Measurements from ENCODE around the gene CCDC86.
"Not testable (repeated sequence)": the region's sequence is repeated elsewhere in the genome, so short reads cannot be mapped to it uniquely, and the experiment has no call there.

The CCDC86 gene, protein sequence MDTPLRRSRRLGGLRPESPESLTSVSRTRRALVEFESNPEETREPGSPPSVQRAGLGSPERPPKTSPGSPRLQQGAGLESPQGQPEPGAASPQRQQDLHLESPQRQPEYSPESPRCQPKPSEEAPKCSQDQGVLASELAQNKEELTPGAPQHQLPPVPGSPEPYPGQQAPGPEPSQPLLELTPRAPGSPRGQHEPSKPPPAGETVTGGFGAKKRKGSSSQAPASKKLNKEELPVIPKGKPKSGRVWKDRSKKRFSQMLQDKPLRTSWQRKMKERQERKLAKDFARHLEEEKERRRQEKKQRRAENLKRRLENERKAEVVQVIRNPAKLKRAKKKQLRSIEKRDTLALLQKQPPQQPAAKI

DNA sequence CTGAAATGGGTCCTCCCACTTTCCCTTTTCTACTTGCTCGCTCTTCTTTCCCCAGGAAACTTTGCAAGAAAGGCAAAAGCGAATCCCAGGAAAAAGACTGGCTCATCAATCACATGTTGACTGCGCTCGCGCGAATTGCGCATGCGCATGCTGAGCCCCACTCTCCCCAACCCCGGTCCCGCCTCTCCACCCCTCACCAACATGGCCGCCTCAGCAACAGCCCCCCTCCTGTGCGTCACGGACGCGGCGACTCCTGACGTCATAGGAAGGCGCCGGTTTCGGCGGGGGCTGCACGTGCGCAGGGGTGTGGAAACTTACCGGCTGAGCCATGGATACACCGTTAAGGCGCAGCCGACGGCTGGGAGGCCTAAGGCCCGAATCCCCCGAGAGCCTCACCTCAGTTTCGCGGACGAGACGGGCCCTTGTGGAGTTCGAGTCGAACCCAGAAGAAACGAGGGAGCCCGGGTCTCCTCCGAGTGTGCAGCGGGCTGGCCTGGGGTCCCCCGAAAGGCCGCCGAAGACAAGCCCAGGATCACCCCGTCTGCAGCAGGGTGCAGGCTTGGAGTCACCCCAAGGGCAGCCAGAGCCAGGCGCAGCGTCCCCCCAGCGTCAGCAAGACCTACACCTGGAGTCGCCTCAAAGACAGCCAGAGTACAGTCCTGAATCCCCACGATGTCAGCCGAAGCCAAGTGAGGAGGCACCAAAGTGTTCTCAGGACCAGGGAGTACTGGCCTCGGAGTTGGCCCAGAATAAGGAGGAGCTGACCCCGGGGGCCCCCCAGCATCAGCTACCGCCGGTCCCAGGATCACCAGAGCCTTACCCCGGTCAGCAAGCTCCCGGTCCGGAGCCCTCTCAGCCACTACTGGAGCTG lies at the start of gene CCDC86:
CCDC86 (plus strand) TSS at position 317 of the 871 bp plus-strand sequence; CDS start at position 329, 12 bp downstream.
- DNase-seq = no peak

DNA sequence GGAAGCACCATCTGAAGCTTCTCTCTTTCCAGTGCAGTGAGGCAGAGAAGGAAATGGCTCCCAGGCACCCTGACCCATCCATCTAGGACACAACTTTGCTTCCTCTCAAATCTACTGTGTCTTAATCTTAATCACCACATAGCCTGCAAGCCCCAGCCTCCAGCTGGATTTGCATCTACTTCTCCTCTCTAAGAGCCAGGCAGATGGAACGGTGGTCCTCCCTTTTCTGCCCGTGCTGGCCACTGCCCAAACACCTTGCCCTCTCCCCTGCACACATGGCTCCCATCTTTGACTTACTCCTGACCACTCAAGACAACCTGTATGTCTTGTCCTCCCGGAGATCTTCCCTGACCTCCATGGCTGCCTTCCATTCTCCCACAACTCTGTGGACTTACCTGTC lies 49.4 kb upstream of the CCDC86 start:
- DNase-seq = no peak

DNA sequence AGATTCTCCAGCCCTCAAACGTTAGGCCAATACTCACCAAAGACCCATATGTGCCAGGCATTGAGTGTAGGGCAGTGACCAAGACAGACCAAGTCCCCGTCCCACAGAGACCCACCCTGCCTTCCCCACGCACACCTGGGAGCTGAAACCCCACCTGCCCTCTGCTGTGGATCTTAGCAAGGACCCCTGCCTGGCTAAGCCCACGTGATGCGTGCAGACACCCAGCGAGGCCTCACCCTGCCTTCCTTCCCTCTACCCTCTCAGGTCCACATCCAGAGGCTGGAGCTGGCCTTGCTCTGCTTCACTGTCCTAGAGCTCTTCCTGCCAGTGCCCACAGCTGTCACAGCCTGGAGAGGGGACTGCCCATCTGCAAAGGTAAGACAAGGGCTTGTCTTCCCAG lies 46.6 kb upstream of the CCDC86 start:
- no peak for DNase-seq

DNA sequence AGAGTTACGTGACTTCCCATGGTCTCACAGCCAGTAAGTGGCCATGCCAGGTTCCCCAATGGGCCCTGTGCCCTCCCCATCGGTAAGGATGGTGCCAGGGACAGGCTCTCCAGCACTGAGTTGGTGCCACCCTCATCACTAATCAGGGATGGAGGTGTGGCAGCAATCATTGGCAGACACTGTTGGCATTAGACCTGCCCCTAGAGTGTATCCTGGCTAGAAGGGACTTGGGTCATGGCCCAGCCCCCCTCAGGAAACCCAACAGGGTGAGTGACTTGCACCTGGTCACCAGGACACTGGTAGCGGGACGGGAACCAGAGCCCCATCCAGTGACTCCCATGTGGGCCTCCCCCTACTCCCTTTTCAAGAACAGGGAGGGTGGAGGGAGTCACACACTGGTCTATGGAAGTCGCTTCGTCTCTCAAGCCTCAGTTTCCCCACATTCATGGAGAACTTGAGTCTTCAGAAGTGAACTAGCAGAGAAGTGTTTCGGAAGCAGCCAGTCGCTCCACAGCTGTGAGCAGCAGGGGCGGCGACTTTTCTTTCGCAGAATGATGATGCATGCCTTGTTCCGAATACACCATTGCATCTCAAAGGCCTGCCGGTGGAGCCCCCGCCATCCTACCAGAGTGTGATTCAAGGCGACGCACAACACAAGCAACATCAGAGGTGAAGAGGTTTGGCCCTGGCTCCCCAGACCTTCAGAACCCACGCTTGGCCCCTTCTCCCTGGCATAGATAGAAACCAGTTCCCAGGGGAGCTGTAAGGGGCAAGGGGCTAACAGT lies 43.9 kb upstream of the CCDC86 start:
- no peak for DNase-seq

DNA sequence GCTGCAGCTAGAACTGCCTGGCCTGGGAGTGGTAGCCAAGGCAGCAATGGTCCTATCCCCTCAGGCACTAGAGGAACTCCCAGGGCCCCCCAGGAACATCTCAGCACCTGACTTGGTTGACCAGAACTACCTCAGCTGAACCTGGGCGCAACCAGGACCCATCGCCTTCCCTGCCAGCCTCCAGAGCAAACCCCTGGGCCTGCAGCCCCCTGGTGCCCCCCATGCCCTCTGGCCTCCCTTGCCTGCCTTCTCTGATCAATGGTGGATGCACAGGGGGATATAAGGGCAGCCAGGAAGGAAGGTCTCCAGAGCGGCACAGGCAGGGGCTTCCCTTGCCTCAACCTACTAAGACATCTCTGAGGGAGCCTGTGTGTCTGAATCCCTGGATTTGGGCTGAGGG lies 43.3 kb upstream of the CCDC86 start:
- DNase-seq = no peak

DNA sequence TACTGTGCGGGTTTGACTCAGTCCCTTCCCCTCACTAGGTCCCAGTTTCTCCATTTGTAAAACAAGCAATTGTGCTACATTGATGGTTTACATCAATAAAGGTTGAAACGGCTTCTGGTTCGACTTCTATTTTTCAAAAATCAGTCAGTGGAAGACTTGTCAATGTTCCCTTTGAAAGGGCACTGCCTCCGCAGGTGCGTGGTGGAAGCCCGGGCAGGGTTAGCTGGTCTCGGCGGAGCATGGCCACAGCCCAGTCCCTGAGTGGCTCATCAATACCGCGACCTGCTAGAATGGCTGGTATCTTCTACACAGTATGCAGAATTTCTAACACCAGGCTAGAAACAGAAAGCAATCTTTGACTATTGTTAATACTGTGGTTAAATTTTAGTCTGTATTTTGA lies 40.7 kb upstream of the CCDC86 start:
- DNase-seq = no peak

DNA sequence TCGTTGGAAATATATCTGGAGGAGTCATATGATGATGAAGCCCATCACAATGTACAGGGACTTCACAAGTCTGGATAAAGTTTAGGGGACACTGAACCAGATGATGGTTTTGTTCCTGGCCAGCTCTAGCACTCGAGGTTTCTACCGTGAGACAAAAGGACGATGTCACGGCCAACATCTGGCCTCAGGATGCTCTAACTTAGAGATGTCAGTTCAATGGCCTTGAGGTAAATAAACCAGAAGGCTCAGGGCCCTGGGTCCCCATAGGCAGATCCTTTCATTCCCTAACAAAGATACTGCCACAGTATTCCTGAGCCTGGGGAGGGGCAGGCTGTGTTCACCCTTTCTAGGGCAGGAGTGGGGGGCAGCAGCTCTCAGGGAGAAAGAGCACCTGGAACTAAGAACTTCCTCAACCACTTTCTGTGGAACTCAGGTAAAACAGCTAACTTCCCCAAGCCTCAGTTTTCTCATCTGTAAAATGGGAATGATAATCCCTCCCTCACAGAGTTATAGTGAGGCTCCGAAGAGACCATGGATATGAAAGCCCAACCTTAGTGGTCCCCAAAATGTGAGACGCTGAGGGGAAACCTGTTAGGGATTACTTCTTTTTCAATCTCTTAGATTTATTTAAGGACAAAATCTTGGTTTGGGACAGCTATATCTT lies 38.5 kb upstream of the CCDC86 start:
- DNase-seq = no peak

DNA sequence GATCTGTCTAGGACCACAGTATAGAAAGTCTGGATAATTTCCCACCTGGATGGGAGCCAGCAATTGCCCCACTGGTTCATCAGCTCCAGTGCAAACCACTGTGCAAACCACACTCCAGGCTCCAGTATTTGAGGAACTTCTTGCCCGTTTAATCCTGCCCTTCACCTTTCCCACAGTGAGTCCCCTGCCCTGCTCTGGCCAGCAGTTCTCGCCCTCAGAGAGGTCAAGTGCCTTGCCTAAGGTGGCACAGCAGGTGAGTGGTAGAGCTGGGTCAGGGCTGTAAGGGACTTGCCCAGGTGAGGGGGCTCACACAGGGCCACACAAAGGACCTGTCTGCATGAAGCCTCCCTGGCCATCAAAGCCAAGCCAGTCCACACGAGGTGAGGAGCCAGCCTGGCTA lies 32.7 kb upstream of the CCDC86 start:
- no peak for DNase-seq

DNA sequence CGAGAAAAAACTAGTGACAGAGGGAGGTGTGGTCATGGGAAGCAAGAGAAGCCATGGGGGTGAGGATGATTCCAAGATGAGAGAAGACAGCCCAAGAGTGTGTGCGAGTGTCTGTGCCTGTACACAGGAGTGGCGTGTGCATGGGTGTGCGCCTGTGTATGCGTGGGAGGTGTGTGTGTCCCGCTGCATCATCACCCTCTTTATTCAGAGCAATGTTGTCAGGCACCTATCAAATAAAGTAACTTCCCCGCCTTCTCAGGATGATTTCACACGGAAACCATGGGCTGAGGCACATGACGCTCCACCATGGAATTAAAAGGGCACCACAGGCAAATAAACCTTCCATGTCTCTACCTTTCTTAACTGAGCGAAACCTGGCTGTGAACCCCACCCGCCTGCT lies 32.2 kb upstream of the CCDC86 start:
- DNase-seq = no peak

DNA sequence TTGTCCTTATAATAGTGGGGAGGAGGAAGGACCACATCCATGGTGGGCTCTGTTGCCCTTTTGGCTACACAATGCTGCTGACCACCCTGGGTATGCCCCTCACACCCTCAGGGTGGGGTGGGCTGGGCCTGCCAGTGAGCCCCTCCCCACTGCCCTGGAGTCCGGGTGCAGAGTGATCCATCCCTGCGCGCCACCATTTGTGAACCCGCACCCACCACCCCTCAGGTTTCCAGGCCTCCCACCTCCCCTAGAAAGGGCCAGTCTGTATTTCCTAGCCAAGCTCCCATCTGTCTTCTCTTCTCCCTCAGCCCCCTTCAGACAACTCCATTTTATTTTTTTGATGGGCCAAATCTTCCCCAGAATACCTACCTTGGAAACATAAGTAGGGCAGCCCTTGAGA lies 31.8 kb upstream of the CCDC86 start:
- DNase-seq = no peak

DNA sequence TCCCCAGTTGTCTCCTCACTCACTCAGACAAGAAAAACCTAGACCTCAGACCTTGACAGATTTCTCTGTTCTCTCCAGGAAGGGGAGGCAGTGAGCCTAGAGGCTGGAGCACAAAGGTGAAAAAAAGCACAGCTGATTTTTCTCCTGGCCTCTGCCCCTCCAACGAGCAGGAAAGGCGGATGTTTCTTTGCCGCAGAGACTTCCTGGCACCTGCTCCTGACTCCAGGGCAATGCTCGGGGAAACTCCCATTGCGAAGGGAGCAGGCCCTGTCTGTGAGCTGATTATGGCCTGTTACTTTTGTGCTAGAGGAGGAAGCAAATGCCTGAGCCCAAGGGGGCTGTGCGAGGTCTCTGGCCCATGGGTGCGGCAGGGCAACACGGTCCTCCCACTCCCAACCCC lies 31.3 kb upstream of the CCDC86 start:
- DNase-seq = no peak

DNA sequence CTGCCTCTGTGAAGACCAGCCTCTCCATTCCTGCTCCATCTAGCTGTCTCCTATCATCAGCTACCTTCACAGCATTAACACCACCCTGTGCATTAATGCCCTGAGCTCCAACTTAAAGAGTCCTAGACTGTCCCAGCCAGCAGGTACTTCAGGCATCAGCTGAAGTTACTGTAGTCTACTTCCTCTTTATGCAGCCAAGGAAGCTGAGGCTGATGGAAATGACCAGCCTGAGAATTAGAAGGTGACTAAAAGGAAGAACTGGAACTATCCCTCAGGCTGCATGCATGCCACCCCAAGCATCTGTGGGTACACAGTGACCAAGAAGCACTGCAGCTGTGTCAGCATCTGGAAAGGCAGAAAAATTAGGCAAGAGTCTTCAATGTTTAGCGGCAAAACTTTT lies 28.6 kb upstream of the CCDC86 start:
- no peak for DNase-seq

DNA sequence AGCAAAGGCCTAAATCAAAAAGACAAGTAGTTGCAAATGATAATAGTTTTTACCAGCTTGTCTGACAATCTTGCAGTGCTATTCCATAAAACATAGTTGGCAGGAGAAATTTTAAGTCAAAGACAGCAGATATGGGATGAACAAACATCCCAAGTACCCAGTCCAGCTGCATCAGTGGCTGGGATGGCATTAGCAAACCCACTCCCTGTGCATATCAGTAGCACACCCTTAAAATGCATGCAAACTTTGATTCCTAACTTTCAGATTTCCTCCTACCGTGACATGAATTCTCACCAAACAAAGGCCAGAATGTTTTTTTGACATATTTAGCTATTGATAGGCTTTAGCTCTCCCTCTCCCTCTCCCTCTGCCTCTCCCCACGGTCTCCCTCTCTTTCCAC lies 27.8 kb upstream of the CCDC86 start:
- no peak for DNase-seq

DNA sequence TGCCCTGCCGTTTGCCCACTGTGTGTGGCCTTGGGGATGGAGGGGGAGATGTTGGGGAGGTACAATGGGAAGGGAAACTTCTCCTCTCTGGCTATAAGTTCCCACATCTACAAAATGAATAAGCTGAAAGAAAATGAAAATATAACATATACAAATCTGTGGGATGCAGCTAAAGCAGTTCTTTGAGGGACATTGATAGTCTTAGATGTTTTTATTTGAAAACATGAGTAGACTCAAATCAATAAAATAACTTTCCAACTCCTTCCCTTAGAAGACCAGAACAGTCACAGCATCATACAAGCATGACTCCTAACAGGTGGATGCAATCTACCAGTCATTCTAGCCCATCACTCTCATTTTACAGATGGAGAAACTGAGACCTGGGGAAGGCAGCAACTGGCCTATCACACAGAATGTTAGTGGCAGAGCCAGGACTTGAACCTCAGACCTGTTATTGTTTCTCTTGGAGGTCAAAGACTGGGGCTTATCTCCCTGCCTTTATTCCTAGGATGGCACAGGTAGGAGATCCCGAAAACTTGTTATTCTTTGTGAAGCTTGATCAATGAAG lies 25.2 kb upstream of the CCDC86 start:
- no peak for DNase-seq

DNA sequence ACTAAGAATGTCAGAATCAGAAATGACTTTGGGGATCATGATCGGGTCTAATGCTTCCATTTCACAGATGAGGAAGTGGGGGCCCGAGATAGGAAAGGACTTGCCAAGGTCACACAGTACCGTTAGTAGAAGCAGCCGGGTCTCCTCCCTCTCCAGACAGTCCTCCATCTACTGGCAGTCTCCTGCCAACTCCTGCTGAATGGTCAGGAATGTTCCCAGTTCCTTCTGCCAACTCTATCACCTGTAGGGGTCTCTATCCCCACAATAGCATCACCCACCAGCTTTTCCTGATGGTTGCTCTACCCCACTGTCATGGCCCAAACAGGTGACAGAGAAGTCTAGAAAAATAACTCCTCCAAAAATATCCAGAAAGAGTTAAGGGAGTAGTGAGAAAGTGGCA lies 23.9 kb upstream of the CCDC86 start:
- DNase-seq = no peak

DNA sequence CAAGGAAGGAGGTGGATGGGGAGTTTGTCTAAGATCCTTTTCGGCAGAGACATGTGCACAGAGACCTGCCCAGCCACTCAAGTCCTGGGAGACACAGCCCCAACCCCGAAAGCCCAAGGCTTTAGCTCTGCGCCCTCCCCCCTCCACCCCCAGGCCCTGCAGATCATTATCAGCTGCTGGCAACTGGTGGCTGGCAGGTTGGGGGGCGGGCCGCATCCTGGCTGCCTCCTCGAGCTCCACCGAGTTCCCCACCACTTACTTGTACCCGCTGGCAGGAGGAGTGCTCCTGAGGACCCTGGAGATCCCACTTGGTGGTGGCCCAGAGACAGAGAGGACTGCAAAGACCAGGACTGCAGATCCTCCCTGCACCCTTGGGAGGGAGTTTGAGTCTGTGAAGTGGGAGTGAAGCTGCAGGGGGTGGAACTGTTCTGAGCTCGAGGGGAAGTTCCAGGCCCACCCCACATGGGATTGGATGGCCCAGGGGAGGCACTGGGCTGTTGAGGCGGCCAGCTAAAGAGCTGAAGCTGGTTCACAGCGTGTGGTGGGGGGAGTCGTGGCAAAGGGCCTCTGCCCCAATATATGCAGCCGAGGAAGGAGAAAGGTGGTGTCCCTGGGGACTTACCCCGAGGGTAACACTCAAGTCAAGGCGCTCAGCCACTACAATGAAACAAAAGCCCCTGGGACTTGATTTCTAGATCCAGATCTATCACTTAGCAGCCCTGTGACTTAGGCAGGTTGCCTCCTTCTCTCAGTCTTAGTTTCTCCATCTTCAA lies 19.9 kb upstream of the CCDC86 start:
- no peak for DNase-seq

DNA sequence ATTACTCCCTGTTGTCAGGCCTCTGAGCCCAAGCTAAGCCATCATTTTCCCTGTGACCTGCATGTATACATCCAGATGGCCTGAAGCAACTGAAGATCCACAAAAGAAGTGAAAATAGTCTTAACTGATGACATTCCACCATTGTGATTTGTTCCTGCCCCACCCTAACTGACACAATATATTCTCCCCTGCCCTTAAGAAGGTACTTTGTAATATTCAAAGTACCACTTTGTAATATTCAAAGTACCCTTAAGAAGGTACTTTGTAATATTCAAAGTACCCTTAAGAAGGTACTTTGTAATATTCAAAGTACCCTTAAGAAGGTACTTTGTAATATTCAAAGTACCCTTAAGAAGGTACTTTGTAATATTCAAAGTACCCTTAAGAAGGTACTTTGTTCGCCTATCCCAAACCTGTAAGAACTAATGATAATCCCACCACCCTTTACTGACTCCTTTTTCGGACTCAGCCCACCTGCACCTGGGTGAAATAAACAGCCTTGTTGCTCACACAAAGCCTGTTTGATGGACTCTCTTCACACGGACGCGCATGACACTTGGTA lies 18.1 kb upstream of the CCDC86 start:
- DNase-seq = not testable (repeated sequence)

DNA sequence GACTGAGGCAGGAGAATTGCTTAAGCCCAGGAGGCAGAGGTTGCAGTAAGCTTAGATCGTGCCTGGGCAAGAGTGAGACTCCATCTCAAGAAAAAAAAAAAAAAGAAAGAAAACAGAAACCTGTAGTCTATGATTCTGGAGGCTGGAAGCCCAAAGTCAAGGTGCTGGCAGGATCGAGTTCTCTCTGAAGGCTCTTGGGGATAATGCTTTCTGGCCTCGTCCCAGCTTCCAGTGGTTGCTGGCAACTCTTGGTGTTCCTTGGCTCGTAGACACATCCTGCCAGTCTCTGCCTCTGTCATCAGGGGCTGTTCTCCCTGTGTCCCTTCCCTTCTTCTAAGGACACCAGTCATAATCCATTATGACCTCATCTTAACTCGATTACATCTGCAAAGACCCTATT lies 16.8 kb upstream of the CCDC86 start:
- no peak for DNase-seq

DNA sequence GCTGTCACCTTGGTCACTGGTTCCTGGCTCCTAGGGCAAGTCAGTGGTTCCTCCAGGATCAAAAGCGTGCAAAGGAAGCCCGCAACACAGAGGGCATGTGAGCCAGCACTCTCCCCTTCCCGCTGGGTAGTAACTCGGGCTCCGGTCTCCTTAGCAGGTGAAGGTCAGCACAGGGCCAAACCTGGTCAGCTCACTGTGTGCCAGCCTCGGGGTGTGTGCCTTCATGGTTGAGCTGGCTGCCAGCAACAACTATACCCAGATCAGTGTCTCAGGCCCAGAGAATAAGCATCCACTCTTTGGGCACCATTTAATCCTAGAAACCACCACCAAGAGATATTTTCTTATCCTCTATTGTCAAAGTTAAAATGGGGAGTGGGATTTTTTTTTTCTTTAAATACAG lies 16.1 kb upstream of the CCDC86 start:
- DNase-seq = no peak

DNA sequence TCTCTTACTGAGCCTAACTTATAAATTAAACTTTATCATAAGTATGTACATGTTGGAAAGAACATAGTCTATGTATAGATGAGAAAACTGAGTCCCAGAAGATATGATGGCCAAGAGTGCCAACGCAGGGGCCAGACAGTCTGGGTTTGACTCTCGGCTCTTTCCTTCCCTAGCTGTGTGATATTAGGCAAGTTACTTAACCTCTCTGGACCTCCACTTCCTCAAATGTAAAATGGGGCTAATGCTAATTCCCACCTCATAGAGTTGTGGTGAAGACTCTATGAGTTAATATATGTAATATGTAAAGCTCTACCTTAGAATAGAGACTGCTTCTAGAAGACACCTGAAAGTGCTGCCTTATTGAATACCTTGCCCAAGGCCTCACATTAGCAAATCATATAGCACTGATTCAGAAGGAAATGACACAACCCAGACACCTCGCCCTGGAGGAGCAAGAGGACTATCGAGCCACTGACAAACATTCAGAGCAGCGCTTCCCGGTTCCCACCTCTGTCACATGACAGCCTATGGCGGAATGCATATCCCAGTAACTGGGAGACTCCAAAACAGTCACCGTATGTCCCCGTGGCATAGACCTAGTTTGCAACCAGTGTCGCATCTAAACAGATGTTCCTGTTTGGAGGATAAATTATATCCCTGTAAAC lies 11.3 kb upstream of the CCDC86 start:
- DNase-seq = no peak

DNA sequence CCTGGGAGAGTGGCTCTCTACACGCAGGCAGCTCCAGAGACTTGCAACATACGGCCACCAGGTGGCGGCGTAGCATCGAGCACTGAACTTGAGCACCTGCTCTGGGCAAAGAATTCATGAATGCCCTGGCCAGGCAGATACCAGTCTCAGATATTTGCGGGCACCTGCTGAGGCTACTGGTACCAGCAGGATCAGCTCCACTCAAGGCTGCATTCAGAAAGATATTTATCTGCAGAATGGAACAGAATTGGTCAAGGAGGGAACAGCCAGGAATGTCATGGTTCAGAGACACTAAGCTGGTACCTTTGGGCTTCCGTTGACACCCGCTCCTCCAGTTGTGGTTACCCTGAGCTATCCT lies 10.8 kb upstream of the CCDC86 start:
- no peak for DNase-seq

All from SIG-M5 (cell line).